IMR-90 (cell line): Measurements from ENCODE around the gene LRIG1. TPM values are rescaled to one million over a fixed set of nuclear protein-coding genes. Genes with fewer than 3 reads are reported as not detected.

Experiments used
- ATAC-seq: fragments of 200-7000 bp; cut with Tn5 transposase; 2 replicates; pipeline ENCODE4 v1.9.1; 2020; ENCODE audit warnings: low read depth, mild to moderate bottlenecking, moderate library complexity
- BruUV-seq: library from RNA; stranded (reverse); fragments of 400-500 nt; replicated peaks from 2 replicates; lab custom pipeline; 2021; lab: Mats Ljungman, UMichigan
- CTCF ChIA-PET: fragments of 300-600 bp; formaldehyde crosslinking; extraction: SDS; loops from one replicate; lab custom pipeline; 2021; ENCODE audit warnings: antibody characterized with exemption; lab: Yijun Ruan, JAX
- POLR2A ChIA-PET: fragments of 300-600 bp; sonication (Branson Sonifier 250); formaldehyde crosslinking; loops from one replicate; lab custom pipeline; 2022; ENCODE audit warnings: antibody characterized with exemption; ENCODE audit not compliant: unreplicated experiment; lab: Charles Lee
- DNase-seq: peaks from one replicate; pipeline ENCODE4 v3.0.0; 2013
- H2AFZ ChIP-seq: replicated peaks from 2 replicates; pipeline ENCODE3; 2013; ENCODE audit warnings: low read length, mild to moderate bottlenecking; ENCODE audit not compliant: poor library complexity
- H2AK5ac ChIP-seq: 2 replicates; pipeline ENCODE4 v1.6.1; 2013; ENCODE audit warnings: low read depth, low read length, inconsistent platforms
- H2AK9ac ChIP-seq: replicated peaks from 2 replicates; pipeline ENCODE3; 2013; ENCODE audit warnings: mild to moderate bottlenecking, low read depth, low read length, moderate library complexity; ENCODE audit not compliant: poor library complexity
- H2BK120ac ChIP-seq: 2 replicates; pipeline ENCODE4 v1.6.1; 2013; ENCODE audit warnings: low read depth, low read length, inconsistent platforms
- H2BK15ac ChIP-seq: 3 replicates; pipeline ENCODE4 v1.6.1; 2013; ENCODE audit warnings: low read depth, low read length, inconsistent platforms
- H2BK20ac ChIP-seq: 2 replicates; pipeline ENCODE4 v1.6.1; 2013; ENCODE audit warnings: low read depth, mild to moderate bottlenecking, inconsistent platforms, low read length, moderate library complexity
- H2BK5ac ChIP-seq: 2 replicates; pipeline ENCODE4 v1.6.1; 2013; ENCODE audit warnings: mild to moderate bottlenecking, low read depth, low read length, inconsistent platforms; ENCODE audit not compliant: poor library complexity, severe bottlenecking
- H3K14ac ChIP-seq: replicated peaks from 2 replicates; pipeline ENCODE4 v1.6.1; 2013; ENCODE audit warnings: low read depth, low read length, inconsistent platforms
- H3K18ac ChIP-seq: 2 replicates; pipeline ENCODE4 v1.6.1; 2013; ENCODE audit warnings: low read depth, low read length, control low read depth
- H3K23ac ChIP-seq: 2 replicates; pipeline ENCODE4 v1.6.1; 2013; ENCODE audit warnings: low read depth, low read length, inconsistent platforms
- H3K27ac ChIP-seq: 2 replicates; pipeline ENCODE4 v1.5.1; 2013; ENCODE audit warnings: mild to moderate bottlenecking, control low read depth, low read length; ENCODE audit not compliant: insufficient read depth
- H3K27me3 ChIP-seq: 2 replicates; pipeline ENCODE4 v1.6.1; 2013; ENCODE audit warnings: low read length; ENCODE audit not compliant: control insufficient read depth, insufficient read depth
- H3K36me3 ChIP-seq: 2 replicates; pipeline ENCODE4 v1.6.1; 2013; ENCODE audit warnings: low read length, mixed read lengths; ENCODE audit not compliant: control insufficient read depth, insufficient read depth
- H3K4ac ChIP-seq: 2 replicates; pipeline ENCODE4 v1.6.1; 2013; ENCODE audit warnings: low read depth, low read length, inconsistent platforms
- H3K4me1 ChIP-seq: 2 replicates; pipeline ENCODE4 v1.6.1; 2013; ENCODE audit warnings: low read length, mixed read lengths; ENCODE audit not compliant: control insufficient read depth, insufficient read depth
- H3K4me2 ChIP-seq: 2 replicates; pipeline ENCODE4 v1.6.1; 2013; ENCODE audit warnings: low read depth, mild to moderate bottlenecking, control low read depth, low read length, moderate library complexity
- H3K4me3 ChIP-seq: 2 replicates; pipeline ENCODE4 v1.5.1; 2013; ENCODE audit warnings: low read depth, mild to moderate bottlenecking, control low read depth, low read length, moderate library complexity; ENCODE audit not compliant: insufficient read depth
- H3K56ac ChIP-seq: 2 replicates; pipeline ENCODE4 v1.6.1; 2013; ENCODE audit warnings: low read length, inconsistent platforms; ENCODE audit not compliant: insufficient read depth; ENCODE audit errors: extremely low read depth
- H3K79me1 ChIP-seq, 2 experiments: 2 replicates each; pipeline ENCODE4 v1.6.1; 2013; ENCODE audit warnings: low read length in 2 of 2, inconsistent platforms in 1 of 2, low read depth in 1 of 2
- H3K9ac ChIP-seq: 2 replicates; pipeline ENCODE4 v1.6.1; 2013; ENCODE audit warnings: low read depth, low read length, control low read depth
- H3K9me1 ChIP-seq: 2 replicates; pipeline ENCODE4 v1.6.1; 2013; ENCODE audit warnings: low read length, inconsistent platforms; ENCODE audit not compliant: insufficient read depth
- H3K9me3 ChIP-seq: 2 replicates; pipeline ENCODE4 v1.6.1; 2013; ENCODE audit warnings: low read length; ENCODE audit not compliant: control insufficient read depth, insufficient read depth
- H4K20me1 ChIP-seq: 2 replicates; pipeline ENCODE4 v1.6.1; 2013; ENCODE audit warnings: low read length, inconsistent platforms; ENCODE audit not compliant: insufficient read depth
- H4K5ac ChIP-seq: 2 replicates; pipeline ENCODE4 v1.6.1; 2013; ENCODE audit warnings: mild to moderate bottlenecking, low read depth, low read length, control low read depth
- H4K8ac ChIP-seq, 2 experiments: 2 replicates each; pipeline ENCODE4 v1.6.1; 2013; ENCODE audit warnings: low read depth in 2 of 2, low read length in 2 of 2, control low read depth in 1 of 2, inconsistent platforms in 1 of 2
- H4K91ac ChIP-seq: 2 replicates; pipeline ENCODE4 v1.6.1; 2013; ENCODE audit warnings: low read depth, low read length, inconsistent platforms; ENCODE audit not compliant: insufficient read depth
- BHLHE40 ChIP-seq: fragments of 150-350 bp; IDR thresholded peaks from 2 replicates; pipeline ENCODE4 v1.6.1; 2016; ENCODE audit warnings: mild to moderate bottlenecking, low read depth, low read length
- CEBPB ChIP-seq: IDR thresholded peaks from 2 replicates; pipeline ENCODE4 v1.6.1; 2012; ENCODE audit warnings: low read depth, low read length, improper control_type of control experiment
- ELK1 ChIP-seq: fragments of 150-350 bp; IDR thresholded peaks from 2 replicates; pipeline ENCODE4 v1.6.1; 2016; ENCODE audit warnings: low read depth, mild to moderate bottlenecking, low read length, moderate library complexity, borderline replicate concordance
- MXI1 ChIP-seq: IDR thresholded peaks from 2 replicates; pipeline ENCODE4 v1.6.1; 2012; ENCODE audit warnings: low read depth, mild to moderate bottlenecking, low read length, moderate library complexity, borderline replicate concordance
- NFE2L2 ChIP-seq: fragments of 150-350 bp; IDR thresholded peaks from 2 replicates; pipeline ENCODE4 v1.6.1; 2016; ENCODE audit warnings: low read depth, mild to moderate bottlenecking, low read length
- RAD21 ChIP-seq: IDR thresholded peaks from 2 replicates; pipeline ENCODE4 v1.6.1; 2012; ENCODE audit warnings: low read length, improper control_type of control experiment
- USF2 ChIP-seq: fragments of 150-350 bp; IDR thresholded peaks from 2 replicates; pipeline ENCODE4 v1.6.1; 2017; ENCODE audit warnings: mild to moderate bottlenecking, antibody characterized with exemption, low read length, low read depth
- WGBS, 2 experiments: methylation state at CpG; one replicate each; pipeline versions ENCODE4 v1.1.5 to v1.1.7; 2013; ENCODE audit warnings: missing lambda C conversion rate in 2 of 2; ENCODE audit not compliant: insufficient read length in 1 of 2; ENCODE audit errors: extremely low coverage in 2 of 2; 5-methylcytosine and 5-hydroxymethylcytosine counted together
- dilution Hi-C: fragments of 300-500 bp; cut with HindIII; formaldehyde crosslinking; loops from one replicate; pipeline ENCODE4 v1.14.3; 2018; ENCODE audit warnings: low sequenced_read_pairs; ENCODE audit not compliant: unreplicated experiment
- in situ Hi-C: fragments of 300-500 bp; cut with MboI; formaldehyde crosslinking; loops from 3 replicates; pipeline ENCODE4 v1.14.3; 2019; ENCODE audit warnings: low sequenced_read_pairs, inconsistent platforms, mixed read lengths
- intact Hi-C: fragments of 100-400 bp; cut with micrococcal nuclease; formaldehyde crosslinking; loops from 2 replicates; pipeline ENCODE4 v1.10.0; 2022
- polyA plus RNA-seq, 3 experiments: library from polyadenylated mRNA; depleted of rRNA; stranded (reverse); fragments of >200 nt; gene quantifications; 2 replicates each; pipeline ENCODE4 v1.2.3, GENCODE V29; 2012; ENCODE audit warnings: low replicate concordance in 1 of 3
- total RNA-seq: library from RNA; depleted of rRNA; stranded (reverse); fragments of >200 nt; gene quantifications from 2 replicates; pipeline ENCODE4 v1.2.3, GENCODE V29; 2012

LRIG1 gene
- total and polyA plus RNA-seq, 2 of the 4 experiments (the other 2 are of a cell fraction) = 62.8 to 87.8 TPM

GRCh38 chr3:66450390-66451022, 50.3 kb downstream of the LRIG1 start:
- Histone ChIP-seq H3K36me3 (peaks cover 24% of the 10 kb centered on the region), H3K27ac (no peak overlapping the region), H3K9ac (no peak overlapping the region), H3K4me3 (no peak overlapping the region), H2BK15ac (no peak overlapping the region; the same call in 2 of the 3 replicates), H2BK120ac (no peak overlapping the region), H3K27me3 (no peaks in the 10 kb centered on the region), H3K18ac (no peak overlapping the region), H3K23ac (no peak overlapping the region), H4K20me1 (no peaks in the 10 kb centered on the region), H4K91ac (peak overlapping the region; percentile 4; the same call in 1 of the 2 replicates), H2AFZ (no peak overlapping the region), H3K9me1 (peaks cover 8% of the 10 kb centered on the region; the same call in 1 of the 2 replicates), H3K4me2 (0 out of 2 replicates have a peak overlapping the region, but pooled peaks have one; percentile 10), H3K9me3 (no peaks in the 10 kb centered on the region), H2AK9ac (no peak overlapping the region), H2AK5ac (peak overlapping the region; percentile 35; the same call in 1 of the 2 replicates), H4K8ac (peak overlapping the region in 1 of 2 experiments; percentile 14; a peak in 1 of 4 replicates), H3K4me1 (peaks cover 13% of the 10 kb centered on the region; the same call in 1 of the 2 replicates), H2BK20ac (no peak overlapping the region), H3K79me1 (peaks cover 21 to 26% of the 10 kb centered on the region in 2 experiments), H2BK5ac (no peak overlapping the region), H3K56ac (no peak overlapping the region), H3K4ac (peak overlapping the region; percentile 39; the same call in 1 of the 2 replicates), H3K14ac (no peak overlapping the region; the same call in 1 of the 2 replicates), H4K5ac (no peak overlapping the region)
- DNase-seq = peak; percentile 76
- ChIA-PET CTCF (interaction anchor here (0.6 to 0.7 kb wide), 2 partner anchors 17 to 116 kb away, joined by 3 to 4 read pairs; no protein-coding TSS in a partner anchor), POLR2A (no interaction called here)
- ATAC-seq = peak; percentile 68
- in situ Hi-C loops (no loop called here), dilution Hi-C loops (no loop called here), intact Hi-C loops (loop anchor here (1.0 kb wide), 1 partner anchor 7 kb away; no protein-coding TSS in a partner anchor)
- BruUV-seq = no TSS peak
- WGBS, 2 experiments = no CpG with 5 or more reads among the region's 4 CpGs
- TF ChIP-seq NFE2L2 (no peak), CEBPB (no peak), RAD21 (no peak), ELK1 (no peak), MXI1 (no peak), BHLHE40 (no peak), USF2 (no peak)
